Activated T-cell treated with anti-CD3 and anti-CD28 coated beads for 48 hours (primary cell): ENCODE results near the gene RRP9.
A peak's percentile ranks its signal among the peaks of the same experiment; 100 is the strongest.
"Not testable (repeated sequence)": the region's sequence is repeated elsewhere in the genome, so short reads cannot be mapped to it uniquely, and the experiment has no call there.

Experiments
- DNase-seq: peaks from one replicate; pipeline ENCODE4 v3.0.0-alpha.2; 2020; ENCODE audit warnings: low read depth

Gene RRP9

GRCh38 chr3:51941798-51942602 is at the start of gene RRP9, which contains the start of gene PARP3:
Gene RRP9, minus strand, starts transcription at chr3:51941904. Its CDS starts 37 bp downstream, at chr3:51941867.
Gene PARP3, plus strand, starts transcription at chr3:51942363. Its CDS starts 993 bp downstream, at chr3:51943356.
- peak; percentile 99 for DNase-seq

GRCh38 chr3:51990501-51990971 is 48.8 kb upstream of the RRP9 start:
- not testable (repeated sequence) for DNase-seq

GRCh38 chr3:51988286-51989146 is 46.8 kb upstream of the RRP9 start:
- no peak for DNase-seq

- DNase-seq = no peak
These were observed 45.9 kb upstream of the RRP9 start for GRCh38 chr3:51987568-51987967.

- no peak for DNase-seq
These were observed 44.6 kb upstream of the RRP9 start for GRCh38 chr3:51986010-51986947.

GRCh38 chr3:51985063-51985462 is 43.4 kb upstream of the RRP9 start:
- DNase-seq = no peak

GRCh38 chr3:51984269-51984647 is 42.6 kb upstream of the RRP9 start:
- no peak for DNase-seq

- DNase-seq = no peak
These were observed 42.0 kb upstream of the RRP9 start for GRCh38 chr3:51983578-51984268.

GRCh38 chr3:51982838-51983577 is 41.3 kb upstream of the RRP9 start, which contains the start of gene ACY1:
Gene ACY1, plus strand, starts transcription at chr3:51983535. Its CDS starts 530 bp downstream, at chr3:51984065.
- DNase-seq = peak; percentile 77

- no peak for DNase-seq
These were observed 40.7 kb upstream of the RRP9 start for GRCh38 chr3:51982352-51982837.

GRCh38 chr3:51980253-51980652 is 38.5 kb upstream of the RRP9 start:
- no peak for DNase-seq

- no peak for DNase-seq
These were observed 36.4 kb upstream of the RRP9 start for GRCh38 chr3:51978143-51978502.

GRCh38 chr3:51977446-51978142 is 35.9 kb upstream of the RRP9 start:
- DNase-seq = no peak

GRCh38 chr3:51975852-51976549 is 34.3 kb upstream of the RRP9 start:
- no peak for DNase-seq

GRCh38 chr3:51974963-51975851 is 33.5 kb upstream of the RRP9 start, which contains the start of gene ABHD14A:
Gene ABHD14A, plus strand, starts transcription at chr3:51975064. Its CDS starts 72 bp downstream, at chr3:51975136.
- peak; percentile 74 for DNase-seq

GRCh38 chr3:51974277-51974962 is 32.7 kb upstream of the RRP9 start:
- no peak for DNase-seq

GRCh38 chr3:51971350-51971749 is 29.6 kb upstream of the RRP9 start:
- no peak for DNase-seq
